ENCODE data around the gene EQTN.

DNA sequence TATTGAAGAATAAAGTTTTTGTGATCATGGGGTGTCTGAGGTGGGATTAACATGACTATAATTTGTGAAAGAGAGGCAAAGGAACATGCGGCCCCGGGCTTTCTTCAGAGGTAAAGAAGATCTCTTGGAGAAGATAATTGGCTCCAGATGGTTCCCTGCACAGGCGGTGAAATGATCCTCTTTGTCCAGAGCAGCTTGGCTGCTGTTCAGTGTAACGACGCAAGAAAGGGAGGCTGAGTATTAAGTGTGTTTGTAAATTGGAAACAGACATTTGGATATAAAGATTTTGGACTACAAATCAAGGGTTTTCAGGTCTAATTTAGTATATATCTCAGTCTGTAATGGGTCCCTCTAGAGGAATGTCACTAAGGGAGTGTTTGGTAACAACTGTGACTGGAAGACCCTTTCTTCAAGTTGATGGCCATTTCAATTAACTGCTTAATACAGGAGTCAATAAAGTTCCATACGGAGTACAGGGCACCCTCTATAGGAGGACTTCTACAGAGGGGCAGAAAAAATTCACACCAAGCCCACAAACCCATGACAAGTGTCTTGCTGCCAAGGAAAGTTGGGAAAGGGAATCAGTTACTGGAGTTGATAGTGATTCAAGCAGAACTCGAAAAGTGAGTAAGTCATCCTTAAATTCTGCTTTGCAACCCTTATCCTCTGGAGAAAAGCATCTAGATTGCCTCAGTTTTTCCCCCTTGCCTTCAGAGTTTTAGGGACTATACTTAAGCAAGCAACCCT, 4.1 kb downstream of the EQTN start:
- TF ChIP-seq, protein P1, sequence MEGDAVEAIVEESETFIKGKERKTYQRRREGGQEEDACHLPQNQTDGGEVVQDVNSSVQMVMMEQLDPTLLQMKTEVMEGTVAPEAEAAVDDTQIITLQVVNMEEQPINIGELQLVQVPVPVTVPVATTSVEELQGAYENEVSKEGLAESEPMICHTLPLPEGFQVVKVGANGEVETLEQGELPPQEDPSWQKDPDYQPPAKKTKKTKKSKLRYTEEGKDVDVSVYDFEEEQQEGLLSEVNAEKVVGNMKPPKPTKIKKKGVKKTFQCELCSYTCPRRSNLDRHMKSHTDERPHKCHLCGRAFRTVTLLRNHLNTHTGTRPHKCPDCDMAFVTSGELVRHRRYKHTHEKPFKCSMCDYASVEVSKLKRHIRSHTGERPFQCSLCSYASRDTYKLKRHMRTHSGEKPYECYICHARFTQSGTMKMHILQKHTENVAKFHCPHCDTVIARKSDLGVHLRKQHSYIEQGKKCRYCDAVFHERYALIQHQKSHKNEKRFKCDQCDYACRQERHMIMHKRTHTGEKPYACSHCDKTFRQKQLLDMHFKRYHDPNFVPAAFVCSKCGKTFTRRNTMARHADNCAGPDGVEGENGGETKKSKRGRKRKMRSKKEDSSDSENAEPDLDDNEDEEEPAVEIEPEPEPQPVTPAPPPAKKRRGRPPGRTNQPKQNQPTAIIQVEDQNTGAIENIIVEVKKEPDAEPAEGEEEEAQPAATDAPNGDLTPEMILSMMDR (IDR thresholded peaks at IDR 0.05), result no peak
- no peak for TF ChIP-seq POLR2A (IDR thresholded peaks at IDR 0.05)
